Measurements from ENCODE around the gene HECW1.

Gene HECW1

DNA sequence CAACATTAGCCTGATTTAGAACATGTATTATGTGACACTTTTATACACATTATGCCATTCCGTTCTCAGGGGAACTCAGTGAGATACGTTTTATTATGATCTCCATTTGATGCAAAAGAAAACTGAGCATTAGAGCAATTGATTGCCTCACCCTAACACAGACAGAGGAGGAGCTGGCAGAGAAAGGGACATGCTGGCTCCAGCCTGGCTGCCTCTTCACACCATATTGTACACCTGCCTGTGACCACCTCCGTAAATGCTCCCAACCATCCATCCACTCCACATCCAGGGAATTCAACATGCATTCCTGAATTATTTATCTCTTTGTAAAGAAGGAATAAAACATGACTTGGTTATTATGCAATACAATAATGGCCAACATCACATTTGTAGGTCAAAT is 275.5 kb downstream of the HECW1 start:
- H3K27ac Mint-ChIP-seq = no peak overlapping the region
- H3K36me3 Mint-ChIP-seq = no peaks in the 10 kb centered on the region
- H3K4me1 Mint-ChIP-seq = peaks cover 8% of the 10 kb centered on the region
- DNase-seq (ENCODE audit: low spot score in 2 of 2) (no peak), ATAC-seq (no peak)
- no peak overlapping the region for H3K4me3 Mint-ChIP-seq
- no peaks in the 10 kb centered on the region for H3K9me3 Mint-ChIP-seq

DNA sequence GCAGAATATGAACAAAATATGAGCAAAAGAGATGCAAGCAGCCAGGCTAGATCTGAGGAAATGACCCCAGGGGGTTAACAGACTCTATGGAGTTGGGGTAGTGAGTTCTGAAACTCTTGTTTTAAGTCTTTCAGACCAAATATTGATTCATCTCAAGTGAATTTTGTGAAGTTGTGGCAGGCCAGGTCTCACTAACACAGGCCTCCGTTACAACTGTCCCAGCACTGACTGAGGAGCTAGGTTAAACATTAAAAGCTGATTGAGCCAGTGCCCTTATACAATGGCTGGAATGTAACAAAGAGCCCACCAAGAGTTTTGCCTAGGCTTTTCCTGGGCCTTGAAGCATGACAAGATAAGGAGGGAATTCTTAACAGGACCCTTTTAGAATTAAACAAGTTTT is 278.1 kb downstream of the HECW1 start:
- peaks cover 8% of the 10 kb centered on the region for H3K4me1 Mint-ChIP-seq
- H3K4me3 Mint-ChIP-seq = no peak overlapping the region
- ATAC-seq (no peak), DNase-seq (ENCODE audit: low spot score in 2 of 2) (no peak)
- H3K9me3 Mint-ChIP-seq = no peaks in the 10 kb centered on the region
- no peaks in the 10 kb centered on the region for H3K36me3 Mint-ChIP-seq
- no peak overlapping the region for H3K27ac Mint-ChIP-seq

DNA sequence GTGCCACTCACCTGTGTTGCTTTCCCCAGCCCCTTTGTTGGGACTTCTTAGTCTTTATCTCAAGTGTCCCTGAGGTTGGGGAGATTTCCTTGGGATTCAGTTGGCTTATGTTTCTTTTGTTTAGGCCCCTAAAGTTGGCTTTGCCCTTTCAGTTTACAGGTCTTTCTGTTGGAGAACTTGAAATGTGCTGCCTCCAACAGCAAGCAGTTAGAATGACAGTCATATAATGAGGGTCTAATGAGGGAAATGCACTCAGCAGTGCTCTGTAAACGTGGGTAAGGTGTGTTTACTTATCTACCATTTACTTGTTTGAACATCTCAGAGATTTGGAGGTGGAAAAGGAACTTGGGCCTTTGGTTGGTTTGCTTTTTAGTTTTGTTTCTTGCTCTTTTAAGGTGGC is 279.1 kb downstream of the HECW1 start:
- Mint-ChIP-seq H3K4me1 (no peaks in the 10 kb centered on the region), H3K36me3 (no peaks in the 10 kb centered on the region), H3K27ac (no peak overlapping the region), H3K9me3 (no peaks in the 10 kb centered on the region), H3K4me3 (no peak overlapping the region)
- no peak for ATAC-seq
- DNase-seq (ENCODE audit: low spot score in 2 of 2) = no peak

DNA sequence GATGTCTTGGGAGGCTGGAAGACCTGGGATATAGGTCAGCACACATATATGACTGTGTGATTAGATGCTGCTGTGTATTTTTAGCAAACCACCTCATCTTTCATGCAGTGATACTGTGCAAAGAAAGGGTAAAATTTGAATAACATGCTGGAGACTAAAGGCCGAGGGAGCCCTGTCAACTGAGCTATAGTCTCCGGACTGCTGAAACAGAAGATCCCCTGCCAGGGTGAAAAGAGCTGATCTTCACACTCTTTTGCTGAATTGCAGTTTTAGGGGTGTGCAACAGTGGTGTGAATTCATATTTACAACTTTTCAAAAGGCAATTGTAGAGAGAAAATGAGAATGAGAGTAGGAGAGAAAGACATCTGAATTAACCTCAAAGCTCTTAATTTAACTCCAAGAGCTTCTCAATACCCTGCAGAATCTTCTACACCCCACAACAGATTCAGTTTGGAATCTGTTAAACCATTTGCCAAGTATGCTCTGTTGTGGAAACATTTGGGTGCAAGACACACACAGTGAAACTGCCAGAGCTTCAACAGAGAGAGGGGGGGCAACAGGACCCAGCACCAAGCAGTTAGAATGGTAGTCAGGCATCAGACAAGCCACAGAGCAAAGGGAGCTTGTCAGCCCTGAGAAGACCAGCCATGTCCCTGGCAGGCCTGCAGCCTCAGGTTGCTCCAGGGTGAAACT is 280.3 kb downstream of the HECW1 start:
- no peak overlapping the region for H3K27ac Mint-ChIP-seq
- ATAC-seq (no peak), DNase-seq (ENCODE audit: low spot score in 2 of 2) (no peak)
- no peaks in the 10 kb centered on the region for H3K4me1 Mint-ChIP-seq
- H3K9me3 Mint-ChIP-seq = no peaks in the 10 kb centered on the region
- H3K4me3 Mint-ChIP-seq = no peak overlapping the region
- H3K36me3 Mint-ChIP-seq = no peaks in the 10 kb centered on the region

DNA sequence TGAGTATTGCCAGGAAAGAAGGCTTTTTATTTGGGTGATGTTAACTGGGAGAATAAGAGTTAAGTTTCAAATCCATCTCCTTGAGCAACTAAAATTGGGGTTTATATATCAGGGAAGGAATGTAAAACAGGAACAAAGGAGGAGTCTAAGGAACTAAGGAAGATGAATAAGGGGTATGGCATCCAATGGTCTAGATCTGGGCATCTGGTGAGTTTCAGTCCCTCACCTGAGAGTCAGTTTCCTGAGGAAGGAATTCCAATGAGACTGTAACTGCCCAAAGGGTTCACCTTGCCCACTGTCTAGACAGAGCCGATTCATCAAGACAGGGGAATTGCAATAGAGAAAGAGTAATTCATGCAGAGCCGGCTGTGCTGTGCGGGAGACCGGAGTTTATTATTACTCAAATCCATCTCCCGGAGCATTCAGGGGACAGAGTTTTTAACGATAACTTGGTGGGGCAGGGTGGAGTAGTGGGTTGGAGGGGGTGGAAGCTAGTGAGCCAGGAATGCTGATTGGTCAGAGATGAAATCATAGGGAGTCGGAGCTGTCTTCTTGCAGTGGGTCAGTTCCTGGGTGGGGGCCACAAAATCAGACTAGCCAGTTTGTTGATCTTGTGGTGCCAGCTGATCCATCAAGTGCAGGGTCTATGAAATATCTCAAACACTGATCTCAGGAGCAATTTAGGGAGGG is 282.1 kb downstream of the HECW1 start:
- H3K27ac Mint-ChIP-seq = no peak overlapping the region
- H3K9me3 Mint-ChIP-seq = no peaks in the 10 kb centered on the region
- H3K4me3 Mint-ChIP-seq = no peak overlapping the region
- no peaks in the 10 kb centered on the region for H3K36me3 Mint-ChIP-seq
- ATAC-seq = no peak
- no peak for DNase-seq (ENCODE audit: low spot score in 2 of 2)
- H3K4me1 Mint-ChIP-seq = no peaks in the 10 kb centered on the region

DNA sequence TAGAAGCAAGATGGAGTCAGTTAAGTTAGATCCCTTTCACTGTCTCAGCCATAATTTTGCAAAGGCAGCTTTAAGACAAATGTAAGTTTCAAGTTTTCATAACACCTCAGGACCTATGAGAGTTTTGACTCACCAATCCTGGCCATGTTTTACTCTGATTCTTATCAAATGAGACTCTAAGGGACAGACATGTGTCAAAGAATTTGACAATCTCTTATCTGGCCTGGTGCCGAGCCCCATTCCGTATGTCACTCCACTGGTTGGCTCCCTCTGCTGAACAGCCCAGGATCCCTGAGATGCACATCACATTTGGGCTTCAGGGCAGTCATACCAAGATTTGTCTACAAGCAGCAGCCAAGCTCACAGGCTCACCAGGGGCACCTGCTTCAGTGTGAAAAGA is 282.9 kb downstream of the HECW1 start:
- H3K27ac Mint-ChIP-seq = no peak overlapping the region
- H3K36me3 Mint-ChIP-seq = no peaks in the 10 kb centered on the region
- no peaks in the 10 kb centered on the region for H3K4me1 Mint-ChIP-seq
- no peak overlapping the region for H3K4me3 Mint-ChIP-seq
- H3K9me3 Mint-ChIP-seq = no peaks in the 10 kb centered on the region
- no peak for DNase-seq (ENCODE audit: low spot score in 2 of 2)
- ATAC-seq = no peak

DNA sequence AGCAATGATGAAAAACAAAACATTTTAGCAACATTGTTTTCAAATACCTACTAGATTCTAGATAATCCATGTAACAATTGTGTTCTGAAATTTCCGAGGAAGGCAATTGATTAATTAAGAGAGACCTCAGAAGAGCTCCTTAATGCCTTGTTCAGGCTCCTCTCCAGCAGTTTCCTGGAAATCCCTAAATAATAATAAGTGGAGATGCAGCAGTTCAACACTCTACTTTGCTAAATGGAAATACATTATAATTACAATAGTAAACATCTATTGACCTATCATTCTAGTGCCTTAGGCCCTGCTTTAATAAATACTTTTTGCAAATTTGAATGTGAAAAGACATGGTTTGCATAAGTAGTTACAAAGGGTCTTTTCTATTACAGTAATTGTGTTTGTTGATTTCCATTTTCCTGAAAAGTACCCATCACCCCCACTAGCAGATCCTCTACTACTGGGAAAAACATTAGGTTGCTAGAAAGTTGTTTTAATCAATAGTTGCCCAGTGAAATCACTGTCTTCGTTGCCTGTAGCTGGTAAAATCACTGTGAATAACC is 283.8 kb downstream of the HECW1 start:
- no peak for DNase-seq (ENCODE audit: low spot score in 2 of 2)
- Mint-ChIP-seq H3K4me3 (no peak overlapping the region), H3K36me3 (no peaks in the 10 kb centered on the region), H3K4me1 (no peaks in the 10 kb centered on the region), H3K27ac (no peak overlapping the region), H3K9me3 (no peaks in the 10 kb centered on the region)
- ATAC-seq = no peak

DNA sequence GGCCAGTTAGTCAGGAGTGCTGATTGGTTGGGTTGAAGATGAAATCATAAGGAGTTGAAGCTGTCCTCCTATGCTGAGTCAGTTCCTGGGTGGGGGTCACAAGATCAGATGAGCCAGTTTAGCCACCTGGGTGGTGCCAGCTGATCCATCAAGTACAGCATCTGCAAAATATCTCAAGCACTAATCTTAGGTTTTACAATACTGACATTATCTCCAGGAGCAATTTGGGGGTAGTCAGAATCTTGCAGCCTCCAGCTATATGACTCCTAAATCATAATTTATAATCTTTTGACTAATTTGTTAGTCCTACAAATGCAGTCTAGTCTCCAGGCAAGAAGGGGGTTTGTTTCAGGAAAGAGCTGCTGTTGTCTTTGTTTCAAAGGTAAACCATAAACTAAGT is 286.4 kb downstream of the HECW1 start:
- Mint-ChIP-seq H3K4me1 (no peaks in the 10 kb centered on the region), H3K36me3 (no peaks in the 10 kb centered on the region), H3K4me3 (no peak overlapping the region), H3K27ac (no peak overlapping the region), H3K9me3 (no peaks in the 10 kb centered on the region)
- no peak for ATAC-seq
- DNase-seq (ENCODE audit: low spot score in 2 of 2) = no peak

DNA sequence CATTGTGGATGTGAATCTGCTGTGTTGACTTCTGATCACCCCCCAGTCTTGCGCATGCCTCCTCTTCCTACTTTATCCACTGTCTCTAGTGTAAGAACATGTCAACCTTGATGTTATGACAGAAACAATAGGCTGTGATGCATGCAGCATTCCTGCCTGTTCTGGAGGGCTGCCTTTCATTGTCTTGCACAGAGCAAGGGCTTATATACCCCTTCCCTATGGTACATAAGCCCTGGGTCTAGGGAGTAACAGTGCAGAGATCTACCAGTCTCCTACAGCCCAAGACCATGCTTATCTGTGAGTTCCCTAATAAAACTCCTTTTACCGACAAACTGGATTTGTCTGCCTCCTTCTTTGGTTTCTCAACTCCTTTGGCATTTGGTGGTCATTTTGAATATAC is 293.5 kb downstream of the HECW1 start:
- Mint-ChIP-seq H3K9me3 (no peaks in the 10 kb centered on the region), H3K4me3 (no peak overlapping the region), H3K4me1 (no peaks in the 10 kb centered on the region), H3K36me3 (no peaks in the 10 kb centered on the region), H3K27ac (no peak overlapping the region)
- ATAC-seq = no peak
- DNase-seq (ENCODE audit: low spot score in 2 of 2) = no peak

DNA sequence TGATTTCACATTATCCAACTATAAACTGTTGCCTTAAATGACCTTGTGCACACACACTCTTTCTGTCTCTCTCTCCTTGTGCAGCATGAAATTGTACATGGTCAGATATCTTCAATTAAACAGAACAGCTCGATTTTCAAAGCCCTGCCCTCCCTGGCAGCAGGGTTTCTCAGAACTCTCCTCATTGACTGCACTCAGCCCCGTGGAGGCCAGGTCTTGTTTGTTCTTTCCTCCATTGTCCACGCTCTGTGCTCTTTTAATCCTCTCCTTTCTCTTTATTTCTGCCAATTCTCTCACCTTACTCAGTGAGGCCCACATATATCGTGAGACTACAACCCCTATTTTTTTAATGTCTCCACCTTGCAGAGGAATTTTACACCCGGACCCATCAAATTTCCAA is 294.5 kb downstream of the HECW1 start:
- no peaks in the 10 kb centered on the region for H3K9me3 Mint-ChIP-seq
- no peak overlapping the region for H3K27ac Mint-ChIP-seq
- DNase-seq (ENCODE audit: low spot score in 2 of 2) = no peak
- no peaks in the 10 kb centered on the region for H3K36me3 Mint-ChIP-seq
- H3K4me1 Mint-ChIP-seq = no peaks in the 10 kb centered on the region
- no peak overlapping the region for H3K4me3 Mint-ChIP-seq
- no peak for ATAC-seq

DNA sequence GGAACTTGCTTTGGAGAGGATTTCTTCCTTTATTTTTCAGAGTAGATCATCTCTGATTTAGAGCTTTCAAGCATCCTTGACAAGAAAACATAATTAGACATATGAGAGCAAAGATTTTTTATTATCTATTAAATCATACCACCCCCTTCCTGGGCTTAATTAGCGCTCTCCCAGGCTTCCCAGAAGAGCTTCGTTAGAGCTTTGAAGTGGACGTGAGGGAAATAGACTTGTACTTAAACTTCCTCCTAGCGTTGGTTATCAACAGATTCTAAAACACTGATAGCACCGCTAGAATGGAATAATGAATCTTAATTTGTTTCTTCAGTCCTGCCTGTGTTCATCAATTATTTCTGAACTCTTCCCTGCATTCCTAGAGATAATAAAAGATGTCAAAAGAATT is 296.5 kb downstream of the HECW1 start:
- no peaks in the 10 kb centered on the region for H3K36me3 Mint-ChIP-seq
- H3K9me3 Mint-ChIP-seq = no peaks in the 10 kb centered on the region
- no peak overlapping the region for H3K27ac Mint-ChIP-seq
- H3K4me3 Mint-ChIP-seq = no peak overlapping the region
- DNase-seq (ENCODE audit: low spot score in 2 of 2) = no peak
- H3K4me1 Mint-ChIP-seq = no peaks in the 10 kb centered on the region
- ATAC-seq = no peak

DNA sequence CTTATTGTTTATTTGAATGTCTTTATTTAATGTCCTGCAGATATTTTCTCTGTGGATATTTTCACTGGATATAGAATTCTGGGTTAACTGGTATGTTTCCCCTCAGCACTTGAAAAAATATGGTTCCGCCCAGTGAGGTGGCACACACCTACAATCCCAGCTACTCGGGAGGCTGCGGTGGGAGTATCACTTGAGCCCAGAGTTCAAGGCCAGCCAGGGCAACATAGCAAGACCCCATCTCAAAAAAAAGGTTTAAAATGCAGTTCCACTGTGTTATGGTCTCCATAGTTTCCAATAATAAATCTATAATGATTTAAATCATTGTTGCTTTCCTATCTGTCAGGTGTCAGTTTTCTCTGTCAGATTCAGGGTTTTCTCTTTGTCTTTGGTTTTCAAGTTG is 305.0 kb downstream of the HECW1 start:
- Mint-ChIP-seq H3K36me3 (no peaks in the 10 kb centered on the region), H3K27ac (no peak overlapping the region), H3K4me1 (no peaks in the 10 kb centered on the region), H3K4me3 (no peak overlapping the region), H3K9me3 (no peaks in the 10 kb centered on the region)
- ATAC-seq = no peak
- DNase-seq (ENCODE audit: low spot score in 2 of 2) = no peak

DNA sequence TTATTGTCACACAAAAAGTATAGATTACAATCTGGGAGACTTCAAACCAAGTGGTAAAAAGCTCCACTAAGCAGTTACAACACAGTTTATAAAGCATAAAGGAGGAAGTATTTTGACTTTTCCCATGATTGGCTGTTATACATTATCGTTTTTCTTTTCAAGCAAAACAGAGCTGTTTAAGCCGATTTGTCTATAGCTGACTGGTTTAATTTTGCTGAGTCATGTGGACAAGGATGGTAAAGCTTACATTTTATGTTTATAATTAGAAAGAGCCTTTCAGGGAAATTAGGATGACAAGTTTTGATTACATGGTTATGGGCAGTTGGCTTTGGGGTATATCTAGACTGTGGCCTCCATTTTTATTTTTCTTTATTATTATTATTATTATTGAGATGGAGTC is 318.0 kb downstream of the HECW1 start:
- no peaks in the 10 kb centered on the region for H3K36me3 Mint-ChIP-seq
- DNase-seq (ENCODE audit: low spot score in 2 of 2) = no peak
- H3K9me3 Mint-ChIP-seq = no peaks in the 10 kb centered on the region
- no peak overlapping the region for H3K27ac Mint-ChIP-seq
- no peaks in the 10 kb centered on the region for H3K4me1 Mint-ChIP-seq
- ATAC-seq = no peak
- no peak overlapping the region for H3K4me3 Mint-ChIP-seq

DNA sequence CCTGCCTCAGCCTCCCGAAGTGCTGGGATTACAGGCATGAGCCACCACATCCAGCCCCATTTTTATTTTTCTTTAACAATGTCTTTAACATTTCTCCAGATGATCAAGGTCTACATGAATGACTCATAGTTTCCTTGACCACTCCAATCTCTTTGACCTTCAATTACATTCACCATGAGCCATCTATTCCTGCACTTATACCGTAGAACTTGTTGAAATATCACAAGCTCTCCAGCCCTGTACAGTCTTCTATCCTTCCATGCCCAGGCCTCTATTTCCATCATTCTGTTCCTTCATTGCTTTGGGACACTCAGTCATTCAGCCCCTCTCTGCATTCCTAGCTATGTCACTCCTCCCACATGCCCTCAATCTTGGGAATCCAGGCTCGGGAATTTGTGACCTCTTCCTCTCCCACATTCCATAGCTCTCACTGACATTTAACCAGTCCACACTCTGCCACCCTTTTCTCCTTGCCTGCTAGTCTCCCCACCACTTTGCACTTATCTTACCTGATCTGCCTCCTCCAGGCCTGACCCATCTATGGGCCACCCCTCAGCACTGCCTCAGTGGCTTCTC is 318.7 kb downstream of the HECW1 start:
- H3K9me3 Mint-ChIP-seq = no peaks in the 10 kb centered on the region
- DNase-seq (ENCODE audit: low spot score in 2 of 2) = no peak
- no peak overlapping the region for H3K27ac Mint-ChIP-seq
- H3K4me3 Mint-ChIP-seq = no peak overlapping the region
- no peak for ATAC-seq
- H3K36me3 Mint-ChIP-seq = no peaks in the 10 kb centered on the region
- H3K4me1 Mint-ChIP-seq = no peaks in the 10 kb centered on the region

DNA sequence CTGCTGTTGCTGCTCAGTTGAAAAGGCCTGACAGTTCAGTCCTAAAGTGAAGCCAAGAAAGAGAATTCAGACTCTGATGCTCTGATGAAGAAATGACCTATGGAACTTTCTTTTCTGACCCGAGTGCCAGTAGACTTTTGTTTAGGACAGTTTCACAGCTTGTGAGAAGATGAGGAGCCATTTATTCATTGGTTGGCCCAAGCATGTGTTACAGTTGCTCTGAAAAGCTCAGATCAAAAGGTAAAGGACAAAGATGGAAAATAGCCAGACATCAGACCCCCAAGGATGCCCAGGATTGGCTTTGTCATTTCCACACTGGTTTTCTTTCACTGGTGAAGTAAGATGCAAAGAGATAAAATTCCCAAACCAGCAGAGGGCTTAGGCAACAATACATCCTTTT is 321.2 kb downstream of the HECW1 start:
- Mint-ChIP-seq H3K4me3 (no peak overlapping the region), H3K9me3 (no peaks in the 10 kb centered on the region), H3K36me3 (no peaks in the 10 kb centered on the region), H3K27ac (no peak overlapping the region), H3K4me1 (no peaks in the 10 kb centered on the region)
- ATAC-seq (no peak), DNase-seq (ENCODE audit: low spot score in 2 of 2) (no peak)

DNA sequence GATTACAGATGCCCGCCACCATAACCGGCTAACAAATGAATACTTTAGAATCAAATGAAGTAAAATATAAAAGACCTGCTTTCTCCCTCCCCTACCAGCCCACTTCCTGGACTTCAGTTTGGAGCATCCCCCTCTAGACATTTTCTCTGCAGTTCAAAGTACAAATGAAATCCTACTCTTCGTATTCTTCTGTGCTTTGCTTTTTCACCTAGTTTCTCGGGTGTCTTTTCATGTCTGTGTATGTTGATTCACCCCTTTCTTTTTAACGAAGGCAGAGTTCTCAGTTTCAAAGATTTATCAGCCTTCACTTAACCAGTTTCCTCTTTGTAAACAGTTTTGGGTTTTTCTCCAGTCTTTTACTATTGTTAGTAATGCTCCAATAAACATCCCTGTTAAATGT is 324.6 kb downstream of the HECW1 start:
- ATAC-seq (no peak), DNase-seq (ENCODE audit: low spot score in 2 of 2) (no peak)
- H3K4me3 Mint-ChIP-seq = no peak overlapping the region
- no peak overlapping the region for H3K27ac Mint-ChIP-seq
- no peaks in the 10 kb centered on the region for H3K9me3 Mint-ChIP-seq
- no peaks in the 10 kb centered on the region for H3K36me3 Mint-ChIP-seq
- H3K4me1 Mint-ChIP-seq = peaks cover 5% of the 10 kb centered on the region

Data from stimulated activated effector memory CD8-positive, alpha-beta T cell treated with anti-CD3 and anti-CD28 coated beads, Interleukin-12 subunit alpha, Interleukin-12 subunit beta, amount 100 ng/mL, for 72 hours (primary cell).